ENCODE data around the gene PACS2. TPM values are rescaled to one million over a fixed set of nuclear protein-coding genes. Genes with fewer than 3 reads are reported as not detected.

Gene PACS2
- total RNA-seq, 2 experiments from 2014 or later: 57.7 to 61.5 TPM

GRCh38 chr14:105442834-105443233 is 128.3 kb downstream of the PACS2 start:
- peaks cover 8% of the 10 kb centered on the region for H3K36me3 ChIP-seq (ENCODE audit: insufficient read depth, low read length)
- no peaks in the 10 kb centered on the region for H3K27me3 Mint-ChIP-seq
- H3K4me1 Mint-ChIP-seq (ENCODE audit: low read depth): no peaks in the 10 kb centered on the region
- ATAC-seq (ENCODE audit: poor library complexity): no peak
- no peak for TF ChIP-seq CTCF (IDR thresholded peaks at IDR 0.05)
- no peak for DNase-seq
- H3K9me3 ChIP-seq (ENCODE audit: control insufficient read depth in 1 of 2, insufficient read depth in 1 of 2, low read length in 2 of 2): no peaks in the 10 kb centered on the region
- CTCF ChIA-PET: no interaction called here
- peaks cover 9% of the 10 kb centered on the region for H3K36me3 Mint-ChIP-seq (ENCODE audit: low read depth)
- H3K4me3 Mint-ChIP-seq: no peak overlapping the region
- intact Hi-C loops (cut with DNase I, micrococcal nuclease): no loop called here
- H3K9me3 Mint-ChIP-seq: no peaks in the 10 kb centered on the region
- H3K27ac Mint-ChIP-seq: no peak overlapping the region
- no peak overlapping the region for H3K4me3 ChIP-seq (ENCODE audit: low read length)
- H3K4me1 ChIP-seq (ENCODE audit: insufficient read depth, low read length): peaks cover 8% of the 10 kb centered on the region
- H3K27me3 ChIP-seq (ENCODE audit: control insufficient read depth in 1 of 2, insufficient read depth in 2 of 2, low read length in 2 of 2): no peaks in the 10 kb centered on the region
- POLR2A ChIA-PET: no interaction called here
- H3K27ac ChIP-seq (ENCODE audit: low read depth in 1 of 2, low read length in 2 of 2): no peak overlapping the region

- DNase-seq (no peak), ATAC-seq (ENCODE audit: poor library complexity) (no peak)
- no peaks in the 10 kb centered on the region for H3K9me3 ChIP-seq (ENCODE audit: control insufficient read depth in 1 of 2, insufficient read depth in 1 of 2, low read length in 2 of 2)
- POLR2A ChIA-PET: no interaction called here
- Mint-ChIP-seq H3K27me3 (no peaks in the 10 kb centered on the region), H3K27ac (no peak overlapping the region), H3K4me1 (ENCODE audit: low read depth) (no peaks in the 10 kb centered on the region), H3K9me3 (no peaks in the 10 kb centered on the region), H3K4me3 (no peak overlapping the region), H3K36me3 (ENCODE audit: low read depth) (peaks cover 12% of the 10 kb centered on the region)
- peaks cover 2% of the 10 kb centered on the region for H3K36me3 ChIP-seq (ENCODE audit: insufficient read depth, low read length)
- peaks cover 7% of the 10 kb centered on the region for H3K4me1 ChIP-seq (ENCODE audit: insufficient read depth, low read length)
- no peak for TF ChIP-seq CTCF (IDR thresholded peaks at IDR 0.05)
- H3K4me3 ChIP-seq (ENCODE audit: low read length): no peak overlapping the region
- CTCF ChIA-PET: no interaction called here
- no peaks in the 10 kb centered on the region for H3K27me3 ChIP-seq (ENCODE audit: control insufficient read depth in 1 of 2, insufficient read depth in 2 of 2, low read length in 2 of 2)
- intact Hi-C loops (cut with DNase I, micrococcal nuclease): no loop called here
- H3K27ac ChIP-seq (ENCODE audit: low read depth in 1 of 2, low read length in 2 of 2): no peak overlapping the region
Observed at GRCh38 chr14:105444859-105445258, 130.3 kb downstream of the PACS2 start.

GRCh38 chr14:105445290-105445689 is 130.7 kb downstream of the PACS2 start:
- TF ChIP-seq CTCF (IDR thresholded peaks at IDR 0.05): no peak
- ChIA-PET POLR2A (no interaction called here), CTCF (no interaction called here)
- ATAC-seq (ENCODE audit: poor library complexity) (no peak), DNase-seq (no peak)
- peaks cover 5% of the 10 kb centered on the region for H3K36me3 ChIP-seq (ENCODE audit: insufficient read depth, low read length)
- no peaks in the 10 kb centered on the region for H3K27me3 Mint-ChIP-seq
- H3K4me3 Mint-ChIP-seq: no peak overlapping the region
- H3K27ac ChIP-seq (ENCODE audit: low read depth in 1 of 2, low read length in 2 of 2): no peak overlapping the region
- H3K36me3 Mint-ChIP-seq (ENCODE audit: low read depth): peaks cover 12% of the 10 kb centered on the region
- no peaks in the 10 kb centered on the region for H3K4me1 Mint-ChIP-seq (ENCODE audit: low read depth)
- intact Hi-C loops (cut with DNase I, micrococcal nuclease): no loop called here
- no peak overlapping the region for H3K4me3 ChIP-seq (ENCODE audit: low read length)
- peaks cover 7% of the 10 kb centered on the region for H3K4me1 ChIP-seq (ENCODE audit: insufficient read depth, low read length)
- H3K9me3 Mint-ChIP-seq: no peaks in the 10 kb centered on the region
- no peak overlapping the region for H3K27ac Mint-ChIP-seq
- H3K27me3 ChIP-seq (ENCODE audit: control insufficient read depth in 1 of 2, insufficient read depth in 2 of 2, low read length in 2 of 2): no peaks in the 10 kb centered on the region
- H3K9me3 ChIP-seq (ENCODE audit: control insufficient read depth in 1 of 2, insufficient read depth in 1 of 2, low read length in 2 of 2): no peaks in the 10 kb centered on the region

Data from CD4-positive, alpha-beta T cell (primary cell).